Motor neuron (in vitro differentiated cells): Measurements from ENCODE around the gene NRDC. TPM values are rescaled to one million over a fixed set of nuclear protein-coding genes. Genes with fewer than 3 reads are reported as not detected.

Experiments
- ATAC-seq, 8 experiments: fragments of 200-7000 bp; cut with Tn5 transposase; replicated peaks in 6 of 8; 2 replicates each; pipeline ENCODE4 v1.8.0; 2021; ENCODE audit warnings: mild to moderate bottlenecking in 8 of 8, moderate library complexity in 8 of 8
- H3K27ac ChIP-seq, 2 donors: fragments of 250-450 bp; sonication (Bioruptor Pico); 2 replicates each; pipeline ENCODE4 v1.9.0; 2021; ENCODE audit warnings: antibody characterized with exemption in 2 of 2, mild to moderate bottlenecking in 2 of 2, moderate library complexity in 1 of 2
- H3K4me1 ChIP-seq, 2 donors: fragments of 250-450 bp; sonication (Bioruptor Pico); replicated peaks in 1 of 2; 2 replicates each; pipeline ENCODE4 v1.6.1; 2021; ENCODE audit warnings: antibody characterized with exemption in 2 of 2, mild to moderate bottlenecking in 2 of 2, moderate library complexity in 1 of 2
- H3K4me3 ChIP-seq, 5 donors: fragments of 250-450 bp; sonication (Bioruptor Pico); 2 replicates each; pipeline ENCODE4 v1.9.0; 2021; ENCODE audit warnings: antibody characterized with exemption in 5 of 5, mild to moderate bottlenecking in 5 of 5, moderate library complexity in 4 of 5
- WGBS, 10 experiments: fragments of 450-650 bp; shearing (Covaris generic); methylation state at CpG; one replicate each; pipeline ENCODE4 v1.0.0; 2022; 5-methylcytosine and 5-hydroxymethylcytosine counted together
- in situ Hi-C, 9 experiments: fragments of 400-800 bp; cut with MboI; loops; one replicate each; pipeline ENCODE4 v1.15.0; 2021; ENCODE audit warnings: low sequenced_read_pairs in 9 of 9, low pct_unique_long_range_greater_than_20kb in 2 of 9; ENCODE audit not compliant: unreplicated experiment in 9 of 9
- total RNA-seq, 8 experiments: library from RNA; unstranded; fragments of 300-600 nt; gene quantifications; 2 replicates each; pipeline versions ENCODE4 v1.2.3 to v1.2.4, GENCODE V29; 2022

NRDC gene, protein sequence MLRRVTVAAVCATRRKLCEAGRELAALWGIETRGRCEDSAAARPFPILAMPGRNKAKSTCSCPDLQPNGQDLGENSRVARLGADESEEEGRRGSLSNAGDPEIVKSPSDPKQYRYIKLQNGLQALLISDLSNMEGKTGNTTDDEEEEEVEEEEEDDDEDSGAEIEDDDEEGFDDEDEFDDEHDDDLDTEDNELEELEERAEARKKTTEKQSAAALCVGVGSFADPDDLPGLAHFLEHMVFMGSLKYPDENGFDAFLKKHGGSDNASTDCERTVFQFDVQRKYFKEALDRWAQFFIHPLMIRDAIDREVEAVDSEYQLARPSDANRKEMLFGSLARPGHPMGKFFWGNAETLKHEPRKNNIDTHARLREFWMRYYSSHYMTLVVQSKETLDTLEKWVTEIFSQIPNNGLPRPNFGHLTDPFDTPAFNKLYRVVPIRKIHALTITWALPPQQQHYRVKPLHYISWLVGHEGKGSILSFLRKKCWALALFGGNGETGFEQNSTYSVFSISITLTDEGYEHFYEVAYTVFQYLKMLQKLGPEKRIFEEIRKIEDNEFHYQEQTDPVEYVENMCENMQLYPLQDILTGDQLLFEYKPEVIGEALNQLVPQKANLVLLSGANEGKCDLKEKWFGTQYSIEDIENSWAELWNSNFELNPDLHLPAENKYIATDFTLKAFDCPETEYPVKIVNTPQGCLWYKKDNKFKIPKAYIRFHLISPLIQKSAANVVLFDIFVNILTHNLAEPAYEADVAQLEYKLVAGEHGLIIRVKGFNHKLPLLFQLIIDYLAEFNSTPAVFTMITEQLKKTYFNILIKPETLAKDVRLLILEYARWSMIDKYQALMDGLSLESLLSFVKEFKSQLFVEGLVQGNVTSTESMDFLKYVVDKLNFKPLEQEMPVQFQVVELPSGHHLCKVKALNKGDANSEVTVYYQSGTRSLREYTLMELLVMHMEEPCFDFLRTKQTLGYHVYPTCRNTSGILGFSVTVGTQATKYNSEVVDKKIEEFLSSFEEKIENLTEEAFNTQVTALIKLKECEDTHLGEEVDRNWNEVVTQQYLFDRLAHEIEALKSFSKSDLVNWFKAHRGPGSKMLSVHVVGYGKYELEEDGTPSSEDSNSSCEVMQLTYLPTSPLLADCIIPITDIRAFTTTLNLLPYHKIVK
- 100 to 1,000 TPM in 4 of 8 experiments, 10 to 100 TPM in 4; 74.2 to 140 (median 98.1) TPM for total RNA-seq

DNA sequence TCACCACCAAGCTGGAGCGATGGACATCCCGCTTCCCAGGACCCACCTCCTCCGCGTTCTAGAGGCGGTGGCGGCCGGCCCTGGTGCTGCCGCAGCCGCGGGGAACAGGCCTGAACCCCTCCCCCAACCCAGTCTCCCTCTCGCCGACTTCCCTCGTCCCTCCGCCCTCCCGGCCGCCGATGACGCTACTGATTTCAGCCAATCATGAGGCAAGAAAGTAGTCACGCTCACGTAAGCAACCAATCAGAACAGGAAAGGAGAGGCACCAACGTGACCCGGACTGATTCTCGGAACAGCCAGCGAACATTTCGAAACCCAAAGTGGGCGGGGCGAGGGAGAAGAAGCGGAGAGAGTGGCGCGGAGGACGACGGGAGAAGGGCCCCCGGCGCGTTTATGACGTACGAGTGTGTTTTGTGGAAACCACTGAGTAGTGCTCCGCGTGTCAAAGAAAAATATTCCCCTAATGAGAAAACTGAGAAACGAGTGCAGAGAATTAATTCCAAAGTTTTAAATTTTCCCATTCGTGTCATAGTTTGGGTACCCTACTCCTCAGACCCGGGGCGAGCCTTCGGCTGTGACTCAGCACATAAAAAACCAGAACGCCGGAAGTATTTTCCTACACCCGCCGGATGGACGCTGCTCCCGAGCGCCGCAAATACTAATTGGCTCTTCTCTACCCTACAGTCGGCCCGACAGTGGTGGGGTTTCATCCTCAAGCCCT is at the start of gene NRDC:
TSS of gene NRDC (minus strand) at position 112 of the 721 bp plus-strand sequence. CDS start 112 bp downstream, outside the sequence.
- Histone ChIP-seq H3K4me1 (peaks cover 13 to 29% of the 10 kb centered on the region in 2 donors), H3K27ac (peak within 1 kb of the TSS; percentile 96), H3K4me3 (peak within 1 kb of the TSS; percentile 57 to 87 (median 71))
- 0 to 3% (median 1%) methylated on average over 10 to 49 of the region's 54 CpGs; no CpG with 5 or more reads in 1 of the 10 experiments for WGBS, 10 experiments
- ATAC-seq, result peak; percentile 87 to 96 (median 94)
- in situ Hi-C loops, result no loop called here

DNA sequence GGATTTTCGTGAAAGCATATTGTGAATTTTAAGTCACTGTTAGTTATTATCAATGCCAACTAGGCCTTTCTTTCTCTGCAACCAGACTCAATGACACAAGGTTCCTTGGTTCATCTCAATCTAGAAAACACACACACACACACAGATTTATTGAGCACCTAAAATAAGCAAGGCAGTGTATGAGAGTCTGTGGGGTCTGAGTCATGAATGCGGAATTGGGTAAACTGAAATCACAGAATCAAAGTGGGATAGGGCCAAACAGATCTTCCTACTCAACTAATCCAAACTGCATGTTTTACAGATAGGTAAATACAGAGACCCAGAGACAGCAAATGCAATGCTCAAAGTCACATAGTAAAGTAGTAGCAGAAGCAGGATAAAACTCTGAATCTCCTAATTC is 48.5 kb upstream of the NRDC start:
- in situ Hi-C loops, result no loop called here
- ATAC-seq, result no peak
- Histone ChIP-seq H3K4me3 (no peak overlapping the region), H3K4me1 (peaks cover 2 to 3% of the 10 kb centered on the region in 2 donors), H3K27ac (no peak overlapping the region)
- 23 to 100% (median 83%) methylated on average over 1 to 2 of the region's 2 CpGs; no CpG with 5 or more reads in 2 of the 10 experiments for WGBS, 10 experiments

- in situ Hi-C loops, result no loop called here
- peak in 2 of 8 experiments; percentile 40 to 60 for ATAC-seq
- no peak overlapping the region for H3K4me3 ChIP-seq
- peaks cover 6 to 9% of the 10 kb centered on the region in 2 donors for H3K4me1 ChIP-seq
- no peak overlapping the region for H3K27ac ChIP-seq
- 7 to 80% (median 67%) methylated on average over 1 to 5 of the region's 5 CpGs for WGBS, 10 experiments
Measured at GRCh38 chr1:51926171-51926812, 47.8 kb upstream of the NRDC start.

DNA sequence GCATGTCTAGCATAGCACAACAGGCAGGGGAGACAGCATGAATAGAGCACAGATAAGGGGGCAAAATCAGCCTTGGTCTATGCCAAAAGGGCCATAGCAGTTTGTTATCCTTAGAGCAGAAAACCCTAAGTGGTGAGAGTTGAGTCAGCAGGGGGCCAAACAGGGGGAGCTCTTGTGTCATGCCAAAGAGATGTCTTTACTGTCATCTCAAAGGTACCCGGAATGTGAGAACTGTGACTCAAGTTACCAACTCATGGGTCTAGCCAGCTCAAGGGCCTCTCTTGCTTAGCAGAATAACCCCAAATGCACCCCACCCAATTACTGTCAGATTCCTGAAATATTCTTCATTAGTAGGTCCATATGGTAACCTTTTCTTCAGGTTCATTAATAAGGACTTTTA is 45.9 kb upstream of the NRDC start:
- H3K27ac ChIP-seq, result no peak overlapping the region
- in situ Hi-C loops, result loop anchor here in 1 of 9 experiments (25.0 kb wide), 1 partner anchor 88 kb away; no protein-coding TSS in a partner anchor
- H3K4me3 ChIP-seq, result no peak overlapping the region
- H3K4me1 ChIP-seq, result peaks cover 15 to 18% of the 10 kb centered on the region in 2 donors
- 0 to 100% (median 91%) methylated on average over 1 of the region's 1 CpG; no CpG with 5 or more reads in 3 of the 10 experiments for WGBS, 10 experiments
- ATAC-seq, result peak in 1 of 8 experiments; percentile 53

GRCh38 chr1:51922040-51922439 is 43.5 kb upstream of the NRDC start:
- in situ Hi-C loops, result loop anchor here in 1 of 9 experiments (25.0 kb wide), 1 partner anchor 90 kb away; no protein-coding TSS in a partner anchor
- no peak overlapping the region for H3K4me3 ChIP-seq
- ATAC-seq, result peak in 3 of 8 experiments; percentile 31 to 44 (median 38)
- no peak overlapping the region for H3K27ac ChIP-seq
- H3K4me1 ChIP-seq, result peaks cover 22 to 28% of the 10 kb centered on the region in 2 donors
- 17 to 100% (median 77%) methylated on average over 1 to 3 of the region's 3 CpGs; no CpG with 5 or more reads in 2 of the 10 experiments for WGBS, 10 experiments

DNA sequence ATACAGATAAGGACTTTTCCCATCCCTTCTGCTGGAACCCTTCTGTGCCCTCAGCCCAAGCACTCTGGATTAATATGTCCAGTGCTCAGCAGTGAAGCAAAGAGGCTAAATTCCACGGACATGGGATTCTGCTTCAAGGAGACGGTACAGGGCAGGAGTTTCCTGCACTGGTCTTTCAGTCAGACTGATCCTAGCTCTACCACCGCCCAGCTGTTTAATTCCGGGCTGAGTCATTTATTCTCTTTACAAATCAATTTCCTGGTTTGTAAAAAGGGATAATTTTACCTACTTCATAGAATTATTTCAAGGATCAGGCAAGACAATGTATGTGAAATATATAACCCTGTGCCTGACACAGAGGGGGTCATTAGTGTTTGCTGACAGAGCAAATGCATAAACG is 41.6 kb upstream of the NRDC start:
- in situ Hi-C loops, result loop anchor here in 1 of 9 experiments (25.0 kb wide), 1 partner anchor 92 kb away; no protein-coding TSS in a partner anchor
- no peak for ATAC-seq
- H3K4me1 ChIP-seq, result peaks cover 37 to 47% of the 10 kb centered on the region in 2 donors
- no peak overlapping the region for H3K27ac ChIP-seq
- WGBS, 10 experiments, result 24 to 100% (median 86%) methylated on average over 2 to 5 of the region's 5 CpGs; no CpG with 5 or more reads in 2 of the 10 experiments
- no peak overlapping the region for H3K4me3 ChIP-seq

DNA sequence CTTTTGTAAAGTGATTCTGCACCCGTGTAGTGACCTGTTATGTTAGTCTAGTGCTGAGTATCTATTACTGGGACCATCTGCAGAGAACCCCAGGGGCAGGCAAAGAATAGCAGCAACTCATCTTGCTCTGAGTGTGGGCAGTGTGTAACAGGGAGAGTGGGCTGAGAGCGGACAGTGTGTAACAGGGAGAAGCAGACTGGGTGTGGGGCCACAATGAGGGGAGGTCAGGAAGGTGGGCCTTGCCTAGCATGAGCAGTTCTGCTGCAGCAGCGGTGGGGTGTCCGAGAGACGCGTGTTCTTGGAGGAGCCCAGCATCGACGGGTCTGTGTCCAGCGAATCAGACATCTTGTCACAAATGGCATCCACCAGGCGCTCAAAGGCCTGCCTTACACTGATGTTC is 41.2 kb upstream of the NRDC start:
- in situ Hi-C loops, result loop anchor here in 1 of 9 experiments (25.0 kb wide), 1 partner anchor 93 kb away; no protein-coding TSS in a partner anchor
- ATAC-seq, result peak in 2 of 8 experiments; percentile 16 to 23
- Histone ChIP-seq H3K27ac (no peak overlapping the region), H3K4me3 (no peak overlapping the region), H3K4me1 (peaks cover 37 to 49% of the 10 kb centered on the region in 2 donors)
- WGBS, 10 experiments, result 0 to 100% (median 85%) methylated on average over 1 to 10 of the region's 10 CpGs; no CpG with 5 or more reads in 3 of the 10 experiments

DNA sequence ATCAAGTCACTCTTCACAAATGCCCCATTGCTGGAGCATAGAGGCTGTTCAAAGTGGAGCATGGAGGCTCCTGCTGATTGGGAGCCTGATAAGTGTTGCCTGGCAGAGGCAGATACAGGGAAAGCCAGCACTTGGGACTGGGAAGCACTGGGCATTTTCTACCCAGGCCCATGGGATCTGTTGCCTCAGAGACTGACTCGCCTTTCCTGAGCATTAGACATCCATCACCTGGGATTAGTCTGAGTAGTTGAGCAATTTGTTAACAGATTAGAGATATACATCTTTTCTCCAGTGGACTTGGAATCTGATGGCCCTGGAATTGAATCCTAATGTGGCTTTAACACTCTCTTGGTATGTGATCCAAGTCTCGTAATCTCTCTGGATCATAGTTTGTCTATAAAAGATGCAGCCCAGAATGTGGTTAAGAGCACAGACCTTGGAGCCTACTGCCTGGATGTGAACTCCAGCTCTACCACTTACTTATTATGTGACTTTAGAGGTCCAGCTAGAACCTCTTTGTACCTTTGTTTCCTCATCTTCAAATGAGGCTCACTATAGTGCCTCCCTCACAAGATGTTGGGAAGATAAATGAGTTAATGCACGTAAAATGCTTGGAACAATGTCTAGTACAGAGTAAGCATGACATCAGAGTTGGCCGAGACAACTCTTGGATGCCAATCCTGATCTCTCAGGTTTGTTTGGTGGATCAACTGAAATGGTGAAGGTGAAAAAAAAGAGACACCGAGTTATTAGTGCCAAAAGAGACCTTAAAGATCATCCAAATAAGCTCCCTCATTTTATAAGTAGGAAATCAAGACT is 38.3 kb upstream of the NRDC start:
- peaks cover 33 to 44% of the 10 kb centered on the region in 2 donors for H3K4me1 ChIP-seq
- H3K4me3 ChIP-seq, result no peak overlapping the region
- peak overlapping the region; percentile 23 to 42 for H3K27ac ChIP-seq
- WGBS, 10 experiments, result 7 to 100% (median 38%) methylated on average over 1 to 5 of the region's 5 CpGs; no CpG with 5 or more reads in 1 of the 10 experiments
- peak in 4 of 8 experiments; percentile 6 to 14 (median 12) for ATAC-seq
- in situ Hi-C loops, result loop anchor here in 1 of 9 experiments (25.0 kb wide), 1 partner anchor 96 kb away; no protein-coding TSS in a partner anchor

DNA sequence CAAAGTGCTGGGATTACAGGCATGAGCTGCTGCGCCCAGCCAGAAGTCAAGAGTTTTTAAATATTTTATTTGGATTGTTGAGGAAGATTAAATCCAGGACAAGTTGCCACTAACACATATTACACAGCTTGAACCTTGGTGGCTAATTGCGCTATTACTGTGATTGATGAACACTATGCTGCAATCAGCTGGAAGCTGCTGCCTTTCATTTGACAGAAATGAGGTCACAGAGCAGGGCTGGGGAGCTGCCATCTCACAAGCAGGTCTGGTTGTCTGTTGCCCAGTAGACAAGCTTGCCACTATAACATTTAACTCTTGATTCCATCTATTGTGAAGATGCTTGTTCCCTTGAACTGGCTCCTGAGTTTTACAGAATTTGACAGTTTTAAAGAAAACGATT is 37.4 kb upstream of the NRDC start:
- in situ Hi-C loops, result loop anchor here in 1 of 9 experiments (25.0 kb wide), 1 partner anchor 96 kb away; no protein-coding TSS in a partner anchor

GRCh38 chr1:51912881-51913280 is 34.4 kb upstream of the NRDC start:
- H3K4me1 ChIP-seq, result peaks cover 15 to 27% of the 10 kb centered on the region in 2 donors
- WGBS, 10 experiments, result 69 to 94% (median 88%) methylated on average over 1 to 7 of the region's 7 CpGs
- ATAC-seq, result no peak
- no peak overlapping the region for H3K27ac ChIP-seq
- H3K4me3 ChIP-seq, result no peak overlapping the region
- in situ Hi-C loops, result loop anchor here in 1 of 9 experiments (25.0 kb wide), 1 partner anchor 99 kb away; no protein-coding TSS in a partner anchor

More for the DNA sequence above, 37.4 kb upstream of the NRDC start:
- H3K27ac ChIP-seq, result peak overlapping the region; percentile 23 to 42
- H3K4me3 ChIP-seq, result no peak overlapping the region
- 0 to 87% (median 66%) methylated on average over 1 to 3 of the region's 3 CpGs; no CpG with 5 or more reads in 2 of the 10 experiments for WGBS, 10 experiments
- H3K4me1 ChIP-seq, result peaks cover 31 to 37% of the 10 kb centered on the region in 2 donors
- ATAC-seq, result peak in 5 of 8 experiments; percentile 94 to 99 (median 98)
